ENCODE results near the gene ETFBKMT. TPM values are rescaled to one million over a fixed set of nuclear protein-coding genes. Genes with fewer than 3 reads are reported as not detected.

ETFBKMT gene
- 2.6 and 3.4 TPM in 2 replicates for total RNA-seq (2014; rRNA removed; shearing (Covaris generic))

- peak; percentile 93 for DNase-seq (ENCODE audit: low spot score)
These were observed at the start of gene ETFBKMT for GRCh38 chr12:31659087-31659942. ETFBKMT (plus strand) TSS chr12:31659688; CDS start chr12:31661954, 2,266 bp downstream.

GRCh38 chr12:31612819-31613218 lies 46.7 kb upstream of the ETFBKMT start:
- no peak for DNase-seq (ENCODE audit: low spot score)

GRCh38 chr12:31618228-31619025 lies 41.1 kb upstream of the ETFBKMT start:
- DNase-seq (ENCODE audit: low spot score): peak; percentile 46

GRCh38 chr12:31620311-31620710 lies 39.2 kb upstream of the ETFBKMT start:
- DNase-seq (ENCODE audit: low spot score): no peak

GRCh38 chr12:31622038-31622437 lies 37.5 kb upstream of the ETFBKMT start:
- no peak for DNase-seq (ENCODE audit: low spot score)

GRCh38 chr12:31626270-31626995 lies 33.1 kb upstream of the ETFBKMT start:
- DNase-seq (ENCODE audit: low spot score): no peak

GRCh38 chr12:31627456-31628054 lies 31.9 kb upstream of the ETFBKMT start:
- DNase-seq (ENCODE audit: low spot score): no peak

GRCh38 chr12:31629756-31630732 lies 29.4 kb upstream of the ETFBKMT start:
- peak; percentile 44 for DNase-seq (ENCODE audit: low spot score)

- DNase-seq (ENCODE audit: low spot score): no peak
These were observed 28.3 kb upstream of the ETFBKMT start for GRCh38 chr12:31631023-31631724.

GRCh38 chr12:31631809-31632208 lies 27.7 kb upstream of the ETFBKMT start:
- no peak for DNase-seq (ENCODE audit: low spot score)

GRCh38 chr12:31633464-31633863 lies 26.0 kb upstream of the ETFBKMT start:
- no peak for DNase-seq (ENCODE audit: low spot score)

- no peak for DNase-seq (ENCODE audit: low spot score)
These were observed 24.9 kb upstream of the ETFBKMT start for GRCh38 chr12:31634620-31635019.

GRCh38 chr12:31641509-31642090 lies 17.9 kb upstream of the ETFBKMT start:
- no peak for DNase-seq (ENCODE audit: low spot score)

- no peak for DNase-seq (ENCODE audit: low spot score)
These were observed 15.0 kb upstream of the ETFBKMT start for GRCh38 chr12:31644536-31644935.

GRCh38 chr12:31645924-31646323 lies 13.6 kb upstream of the ETFBKMT start:
- DNase-seq (ENCODE audit: low spot score): no peak

GRCh38 chr12:31647086-31647491 lies 12.4 kb upstream of the ETFBKMT start:
- DNase-seq (ENCODE audit: low spot score): no peak

- peak; percentile 7 for DNase-seq (ENCODE audit: low spot score)
These were observed 8.6 kb upstream of the ETFBKMT start for GRCh38 chr12:31650918-31651317.

- no peak for DNase-seq (ENCODE audit: low spot score)
These were observed 7.5 kb upstream of the ETFBKMT start for GRCh38 chr12:31651893-31652521.

- DNase-seq (ENCODE audit: low spot score): no peak
These were observed 4.3 kb upstream of the ETFBKMT start for GRCh38 chr12:31655208-31655607.
